Measurements from ENCODE around the gene N4BP2L1.

GRCh38 chr13:32362574-32362973 is 65.4 kb downstream of the N4BP2L1 start:
- no peak for TF ChIP-seq CTCF (IDR thresholded peaks at IDR 0.05; ENCODE audit: low read depth, low read length)
- no peak for TF ChIP-seq EZH2phosphoT487 (IDR thresholded peaks at IDR 0.05; ENCODE audit: low read depth)
